ENCODE data around the gene TUBB6.

The TUBB6 gene

DNA sequence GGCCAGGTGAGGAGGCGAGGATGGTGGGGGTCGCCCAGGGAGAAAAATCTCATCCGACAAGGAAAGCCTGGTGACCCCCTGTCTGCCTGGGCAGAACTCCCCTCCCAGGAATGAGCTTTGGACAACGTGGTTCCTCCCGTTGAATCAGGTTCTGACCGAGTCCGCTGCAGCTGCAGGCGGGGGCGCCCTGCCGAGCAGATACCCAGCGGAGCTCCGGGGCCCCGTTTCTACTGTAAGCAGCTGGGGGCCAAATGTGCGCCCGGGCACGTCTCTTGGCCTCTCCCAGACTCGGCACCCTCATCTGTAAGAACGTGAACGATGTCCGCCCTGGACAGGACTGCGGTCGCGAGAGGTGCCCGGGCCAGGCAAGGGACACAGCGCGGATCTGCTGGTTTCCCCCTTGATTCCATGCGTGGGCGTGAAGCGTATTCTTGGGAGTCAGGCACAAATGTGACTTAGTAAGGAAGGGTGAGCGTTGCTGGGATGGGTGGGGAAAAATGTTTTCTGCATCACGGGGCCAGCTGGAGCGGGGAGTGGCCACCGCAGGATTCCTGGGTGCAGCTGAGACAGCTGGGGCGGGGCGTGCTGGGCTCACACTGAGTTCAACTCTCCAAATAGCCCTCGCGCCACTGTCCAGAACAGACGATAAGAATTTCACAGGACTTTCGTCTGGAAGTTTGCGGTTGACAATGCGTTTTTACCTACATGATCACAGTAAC lies 20.2 kb upstream of the TUBB6 start:
- TF ChIP-seq, protein P1, sequence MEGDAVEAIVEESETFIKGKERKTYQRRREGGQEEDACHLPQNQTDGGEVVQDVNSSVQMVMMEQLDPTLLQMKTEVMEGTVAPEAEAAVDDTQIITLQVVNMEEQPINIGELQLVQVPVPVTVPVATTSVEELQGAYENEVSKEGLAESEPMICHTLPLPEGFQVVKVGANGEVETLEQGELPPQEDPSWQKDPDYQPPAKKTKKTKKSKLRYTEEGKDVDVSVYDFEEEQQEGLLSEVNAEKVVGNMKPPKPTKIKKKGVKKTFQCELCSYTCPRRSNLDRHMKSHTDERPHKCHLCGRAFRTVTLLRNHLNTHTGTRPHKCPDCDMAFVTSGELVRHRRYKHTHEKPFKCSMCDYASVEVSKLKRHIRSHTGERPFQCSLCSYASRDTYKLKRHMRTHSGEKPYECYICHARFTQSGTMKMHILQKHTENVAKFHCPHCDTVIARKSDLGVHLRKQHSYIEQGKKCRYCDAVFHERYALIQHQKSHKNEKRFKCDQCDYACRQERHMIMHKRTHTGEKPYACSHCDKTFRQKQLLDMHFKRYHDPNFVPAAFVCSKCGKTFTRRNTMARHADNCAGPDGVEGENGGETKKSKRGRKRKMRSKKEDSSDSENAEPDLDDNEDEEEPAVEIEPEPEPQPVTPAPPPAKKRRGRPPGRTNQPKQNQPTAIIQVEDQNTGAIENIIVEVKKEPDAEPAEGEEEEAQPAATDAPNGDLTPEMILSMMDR (IDR thresholded peaks at IDR 0.05; ENCODE audit: insufficient read depth, low read length, poor library complexity, severe bottlenecking), result no peak
- no peak for DNase-seq (ENCODE audit: extremely low read depth, insufficient read length)
- Histone ChIP-seq H3K4me3 (replicated peaks; ENCODE audit: low read depth, low read length) (no peak overlapping the region), H3K27me3 (replicated peaks; ENCODE audit: control insufficient read depth, insufficient read depth, low read length) (peaks cover 2% of the 10 kb centered on the region), H3K36me3 (ENCODE audit: control insufficient read depth, insufficient read depth, low read length) (no peaks in the 10 kb centered on the region)

DNA sequence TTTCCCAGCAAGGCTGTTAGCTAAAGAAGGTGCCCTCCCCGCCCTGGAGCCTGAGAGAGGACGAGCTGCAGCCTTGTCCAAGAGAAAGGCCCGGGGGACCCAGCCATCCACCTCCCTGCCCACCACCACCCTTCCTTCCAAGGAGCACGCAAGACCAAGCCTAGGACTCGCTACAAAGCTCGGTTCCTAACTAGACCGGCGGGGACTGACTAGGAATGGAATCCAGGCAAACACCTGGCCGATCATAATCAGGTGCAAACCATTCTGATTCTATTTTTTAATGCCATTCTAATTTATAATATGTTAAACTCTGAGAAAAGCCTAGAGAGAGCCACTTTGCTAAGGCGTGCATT lies 19.7 kb upstream of the TUBB6 start:
- Histone ChIP-seq H3K27me3 (replicated peaks; ENCODE audit: control insufficient read depth, insufficient read depth, low read length) (peaks cover 2% of the 10 kb centered on the region), H3K36me3 (ENCODE audit: control insufficient read depth, insufficient read depth, low read length) (no peaks in the 10 kb centered on the region), H3K4me3 (replicated peaks; ENCODE audit: low read depth, low read length) (no peak overlapping the region)
- no peak for DNase-seq (ENCODE audit: extremely low read depth, insufficient read length)
- TF ChIP-seq, protein P1 (IDR thresholded peaks at IDR 0.05; ENCODE audit: insufficient read depth, low read length, poor library complexity, severe bottlenecking), result no peak

DNA sequence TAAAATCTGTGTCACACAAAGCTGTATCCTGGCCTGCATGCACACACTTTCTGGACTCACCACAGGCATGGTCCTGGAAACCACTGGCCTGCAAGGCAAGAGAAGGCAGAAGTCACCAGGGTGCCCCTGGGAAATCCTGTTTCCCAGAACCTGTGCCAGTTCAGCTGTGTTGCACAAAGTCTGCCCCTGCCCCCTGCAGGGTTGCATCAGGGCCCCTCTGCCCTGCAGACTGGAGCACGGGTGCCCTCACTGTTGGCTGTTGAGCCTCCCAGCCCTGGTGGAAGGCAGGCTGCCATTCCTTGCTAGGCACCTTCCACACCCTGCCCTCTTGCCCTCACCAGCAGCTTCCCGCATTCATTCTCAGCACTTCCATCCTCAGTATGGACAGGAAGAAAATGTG lies 18.0 kb upstream of the TUBB6 start:
- DNase-seq (ENCODE audit: extremely low read depth, insufficient read length), result no peak
- Histone ChIP-seq H3K27me3 (replicated peaks; ENCODE audit: control insufficient read depth, insufficient read depth, low read length) (peaks cover 2% of the 10 kb centered on the region; the same call in 1 of the 2 replicates), H3K36me3 (ENCODE audit: control insufficient read depth, insufficient read depth, low read length) (no peaks in the 10 kb centered on the region), H3K4me3 (replicated peaks; ENCODE audit: low read depth, low read length) (no peak overlapping the region)
- TF ChIP-seq, protein P1 (IDR thresholded peaks at IDR 0.05; ENCODE audit: insufficient read depth, low read length, poor library complexity, severe bottlenecking), result no peak

DNA sequence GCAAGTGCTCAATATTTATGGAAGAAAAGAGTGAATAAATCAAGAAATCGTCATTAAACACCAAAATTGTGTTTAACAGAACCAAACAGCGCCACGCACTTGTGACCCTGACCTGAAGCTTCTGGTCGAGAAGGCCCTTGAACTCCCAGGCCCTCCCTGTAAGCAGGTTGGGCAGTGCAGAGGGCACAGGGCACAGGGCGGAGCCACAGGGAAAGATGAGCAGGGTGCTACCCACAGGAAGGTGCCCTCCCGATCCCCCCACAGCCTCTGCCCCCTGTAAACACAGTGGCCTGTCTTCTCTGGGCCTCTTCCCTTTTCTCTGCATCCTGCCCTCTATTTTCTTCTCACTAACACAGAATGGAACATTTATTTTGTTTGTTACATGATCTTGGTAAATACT lies 16.9 kb upstream of the TUBB6 start:
- no peak overlapping the region for H3K4me3 ChIP-seq (replicated peaks; ENCODE audit: low read depth, low read length)
- TF ChIP-seq, protein P1 (IDR thresholded peaks at IDR 0.05; ENCODE audit: insufficient read depth, low read length, poor library complexity, severe bottlenecking), result no peak
- DNase-seq (ENCODE audit: extremely low read depth, insufficient read length), result no peak
- H3K36me3 ChIP-seq (ENCODE audit: control insufficient read depth, insufficient read depth, low read length), result no peaks in the 10 kb centered on the region
- peaks cover 2% of the 10 kb centered on the region; the same call in 1 of the 2 replicates for H3K27me3 ChIP-seq (replicated peaks; ENCODE audit: control insufficient read depth, insufficient read depth, low read length)

DNA sequence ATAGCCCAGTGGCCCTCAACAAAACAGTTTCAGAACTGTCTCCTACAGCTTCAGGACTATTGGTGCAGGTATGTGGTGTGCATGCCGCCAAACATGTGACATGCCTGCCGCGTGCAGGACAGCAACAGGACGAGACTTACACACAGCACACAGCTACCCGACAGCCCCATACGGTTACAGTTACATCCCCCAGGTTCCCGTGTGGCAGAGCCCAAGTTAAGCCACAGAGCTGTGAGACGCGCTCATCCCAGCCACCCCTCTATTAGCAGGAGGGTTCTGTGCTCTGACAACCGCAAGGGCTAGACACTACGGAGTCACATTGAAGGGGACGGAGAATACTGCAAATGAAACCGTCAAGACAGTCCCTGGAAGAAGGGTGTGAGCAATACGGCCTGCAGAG lies 16.4 kb upstream of the TUBB6 start:
- no peak for DNase-seq (ENCODE audit: extremely low read depth, insufficient read length)
- no peaks in the 10 kb centered on the region for H3K36me3 ChIP-seq (ENCODE audit: control insufficient read depth, insufficient read depth, low read length)
- TF ChIP-seq, protein P1 (IDR thresholded peaks at IDR 0.05; ENCODE audit: insufficient read depth, low read length, poor library complexity, severe bottlenecking), result no peak
- no peak overlapping the region for H3K4me3 ChIP-seq (replicated peaks; ENCODE audit: low read depth, low read length)
- H3K27me3 ChIP-seq (replicated peaks; ENCODE audit: control insufficient read depth, insufficient read depth, low read length), result peaks cover 2% of the 10 kb centered on the region; the same call in 1 of the 2 replicates

DNA sequence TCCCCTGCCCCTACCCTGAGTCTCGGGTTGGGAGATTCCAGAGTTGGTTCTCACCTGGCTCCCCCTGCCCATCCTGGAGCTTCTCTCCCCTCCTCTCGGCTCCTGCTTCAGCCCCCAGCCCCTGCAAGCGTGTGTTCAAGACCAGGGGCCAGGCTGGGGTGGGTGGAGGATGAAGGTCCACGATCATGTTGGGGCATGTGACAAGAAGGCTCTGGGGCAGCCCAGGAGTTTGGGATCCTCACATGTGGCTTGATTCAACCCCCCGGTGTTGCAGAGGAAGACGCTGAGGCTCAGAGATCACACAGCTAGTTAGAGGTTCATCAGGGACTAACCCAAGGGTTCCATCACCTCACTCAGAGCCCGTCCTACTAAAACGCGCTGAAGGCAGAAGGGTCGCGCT lies 14.2 kb upstream of the TUBB6 start:
- H3K27me3 ChIP-seq (replicated peaks; ENCODE audit: control insufficient read depth, insufficient read depth, low read length), result no peaks in the 10 kb centered on the region; the same call in 1 of the 2 replicates
- H3K4me3 ChIP-seq (replicated peaks; ENCODE audit: low read depth, low read length), result no peak overlapping the region
- TF ChIP-seq, protein P1 (IDR thresholded peaks at IDR 0.05; ENCODE audit: insufficient read depth, low read length, poor library complexity, severe bottlenecking), result no peak
- H3K36me3 ChIP-seq (ENCODE audit: control insufficient read depth, insufficient read depth, low read length), result no peaks in the 10 kb centered on the region
- no peak for DNase-seq (ENCODE audit: extremely low read depth, insufficient read length)
